ENCODE data around the gene MYPOP.

DNA sequence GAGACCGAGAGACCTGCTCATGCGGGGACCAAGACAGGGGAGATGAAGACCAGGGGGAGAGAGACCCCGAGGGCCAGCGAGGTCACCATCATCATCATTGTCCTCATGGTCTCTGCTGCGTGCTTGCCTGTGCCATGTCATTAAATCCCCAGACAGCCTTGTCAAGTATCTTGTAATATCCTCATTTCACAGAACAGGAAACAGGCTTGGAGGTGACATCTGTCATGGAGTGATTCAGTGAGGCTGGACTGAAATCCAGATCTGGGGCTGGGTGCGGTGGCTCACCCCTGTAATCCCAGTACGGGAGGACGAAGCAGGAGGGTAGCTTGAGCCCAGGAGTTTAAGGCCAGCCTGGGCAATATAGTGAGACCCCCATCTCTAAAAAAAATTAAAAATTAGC, 18.0 kb upstream of the MYPOP start:
- TF ChIP-seq, protein P1, sequence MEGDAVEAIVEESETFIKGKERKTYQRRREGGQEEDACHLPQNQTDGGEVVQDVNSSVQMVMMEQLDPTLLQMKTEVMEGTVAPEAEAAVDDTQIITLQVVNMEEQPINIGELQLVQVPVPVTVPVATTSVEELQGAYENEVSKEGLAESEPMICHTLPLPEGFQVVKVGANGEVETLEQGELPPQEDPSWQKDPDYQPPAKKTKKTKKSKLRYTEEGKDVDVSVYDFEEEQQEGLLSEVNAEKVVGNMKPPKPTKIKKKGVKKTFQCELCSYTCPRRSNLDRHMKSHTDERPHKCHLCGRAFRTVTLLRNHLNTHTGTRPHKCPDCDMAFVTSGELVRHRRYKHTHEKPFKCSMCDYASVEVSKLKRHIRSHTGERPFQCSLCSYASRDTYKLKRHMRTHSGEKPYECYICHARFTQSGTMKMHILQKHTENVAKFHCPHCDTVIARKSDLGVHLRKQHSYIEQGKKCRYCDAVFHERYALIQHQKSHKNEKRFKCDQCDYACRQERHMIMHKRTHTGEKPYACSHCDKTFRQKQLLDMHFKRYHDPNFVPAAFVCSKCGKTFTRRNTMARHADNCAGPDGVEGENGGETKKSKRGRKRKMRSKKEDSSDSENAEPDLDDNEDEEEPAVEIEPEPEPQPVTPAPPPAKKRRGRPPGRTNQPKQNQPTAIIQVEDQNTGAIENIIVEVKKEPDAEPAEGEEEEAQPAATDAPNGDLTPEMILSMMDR (IDR thresholded peaks at IDR 0.05; ENCODE audit: low read depth, low read length), result no peak
- no peak for TF ChIP-seq EZH2phosphoT487 (IDR thresholded peaks at IDR 0.05; ENCODE audit: low read depth)

All from OCI-LY3 (cell line).